ENCODE data around the gene IL6R.
"Not testable (repeated sequence)": the region's sequence is repeated elsewhere in the genome, so short reads cannot be mapped to it uniquely, and the experiment has no call there.

IL6R gene

GRCh38 chr1:154485106-154485505 lies 80.0 kb downstream of the IL6R start:
- no peak for DNase-seq

GRCh38 chr1:154485910-154486496 lies 80.9 kb downstream of the IL6R start:
- DNase-seq, result no peak

GRCh38 chr1:154486756-154487155 lies 81.6 kb downstream of the IL6R start:
- not testable (repeated sequence) for DNase-seq

GRCh38 chr1:154488922-154489321 lies 83.8 kb downstream of the IL6R start:
- DNase-seq, result no peak

GRCh38 chr1:154489695-154490274 lies 84.6 kb downstream of the IL6R start:
- no peak for DNase-seq

- DNase-seq, result no peak
Measured at GRCh38 chr1:154490317-154490716, 85.2 kb downstream of the IL6R start.

- no peak for DNase-seq
Measured at GRCh38 chr1:154492115-154492514, 87.0 kb downstream of the IL6R start.

GRCh38 chr1:154493276-154493675 lies 88.1 kb downstream of the IL6R start:
- no peak for DNase-seq

- no peak for DNase-seq
Measured at GRCh38 chr1:154495496-154496273, 90.5 kb downstream of the IL6R start.

- no peak for DNase-seq
Measured at GRCh38 chr1:154496383-154496782, 91.2 kb downstream of the IL6R start.

- DNase-seq, result no peak
Measured at GRCh38 chr1:154497026-154497806, 92.1 kb downstream of the IL6R start.

GRCh38 chr1:154499446-154499845 lies 94.3 kb downstream of the IL6R start:
- DNase-seq, result no peak

GRCh38 chr1:154500533-154500932 lies 95.4 kb downstream of the IL6R start:
- no peak for DNase-seq

- DNase-seq, result peak; percentile 30
Measured at GRCh38 chr1:154501423-154502065, 96.4 kb downstream of the IL6R start.

- peak; percentile 28 for DNase-seq
Measured at GRCh38 chr1:154502066-154502743, 97.1 kb downstream of the IL6R start, which contains the start of the genes SHE and TDRD10. SHE (minus strand) TSS chr1:154502412; CDS start chr1:154502026, 386 bp downstream. TDRD10 (plus strand) TSS chr1:154502219; CDS start chr1:154506904, 4,685 bp downstream.

- DNase-seq, result no peak
Measured at GRCh38 chr1:154502744-154503115, 97.6 kb downstream of the IL6R start.

- no peak for DNase-seq
Measured at GRCh38 chr1:154503898-154504297, 98.8 kb downstream of the IL6R start.

GRCh38 chr1:154512760-154513159 lies 107.6 kb downstream of the IL6R start:
- no peak for DNase-seq

GRCh38 chr1:154514066-154514553 lies 109.0 kb downstream of the IL6R start:
- DNase-seq, result no peak

- DNase-seq, result no peak
Measured at GRCh38 chr1:154517661-154518060, 112.5 kb downstream of the IL6R start.

Measured in DMS53 (cell line).